HCT116 (cell line): ENCODE data around the gene UBXN10.

ENCODE experiments used
- FOSL1 ChIP-seq: IDR thresholded peaks from 2 replicates; pipeline ENCODE4 v1.6.1; 2012; ENCODE audit warnings: low read depth
- RAD21 ChIP-seq: IDR thresholded peaks from 2 replicates; pipeline ENCODE4 v1.6.1; 2012; ENCODE audit warnings: low read depth, mild to moderate bottlenecking
- YY1 ChIP-seq: IDR thresholded peaks from 2 replicates; pipeline ENCODE4 v1.6.1; 2011; ENCODE audit warnings: low read length, low read depth, moderate library complexity, mild to moderate bottlenecking; ENCODE audit not compliant: insufficient replicate concordance; ENCODE audit errors: extremely low read depth
- ZNF274 ChIP-seq: fragments of 200-500 bp; sonication (Bioruptor generic); IDR thresholded peaks from 2 replicates; pipeline ENCODE4 v1.6.1; 2014; ENCODE audit warnings: mild to moderate bottlenecking, low read depth, low read length, inconsistent platforms
- TF ChIP-seq, protein P1 (sequence below): IDR thresholded peaks from 2 replicates; pipeline ENCODE4 v1.6.1; 2012
- TF ChIP-seq, protein P2 (sequence below): IDR thresholded peaks from 2 replicates; pipeline ENCODE4 v1.6.1; 2012; ENCODE audit warnings: low read depth
- TF ChIP-seq, protein P3 (sequence below), 3 experiments: fragments of 200-600 bp in 1 of 3; sonication (generic) in 1 of 3; IDR thresholded peaks in 2 of 3; conservative IDR thresholded peaks in 1 of 3; 2 replicates each; pipeline ENCODE4 v1.5.1; 2012 to 2017; ENCODE audit warnings: low read depth in 2 of 3, low read length in 2 of 3, antibody characterized with exemption in 1 of 3, borderline replicate concordance in 1 of 3, control low read depth in 1 of 3, mild to moderate bottlenecking in 1 of 3, mixed read lengths in 1 of 3, mixed run types in 1 of 3, moderate library complexity in 1 of 3; ENCODE audit not compliant: insufficient read depth in 1 of 3

DNA sequence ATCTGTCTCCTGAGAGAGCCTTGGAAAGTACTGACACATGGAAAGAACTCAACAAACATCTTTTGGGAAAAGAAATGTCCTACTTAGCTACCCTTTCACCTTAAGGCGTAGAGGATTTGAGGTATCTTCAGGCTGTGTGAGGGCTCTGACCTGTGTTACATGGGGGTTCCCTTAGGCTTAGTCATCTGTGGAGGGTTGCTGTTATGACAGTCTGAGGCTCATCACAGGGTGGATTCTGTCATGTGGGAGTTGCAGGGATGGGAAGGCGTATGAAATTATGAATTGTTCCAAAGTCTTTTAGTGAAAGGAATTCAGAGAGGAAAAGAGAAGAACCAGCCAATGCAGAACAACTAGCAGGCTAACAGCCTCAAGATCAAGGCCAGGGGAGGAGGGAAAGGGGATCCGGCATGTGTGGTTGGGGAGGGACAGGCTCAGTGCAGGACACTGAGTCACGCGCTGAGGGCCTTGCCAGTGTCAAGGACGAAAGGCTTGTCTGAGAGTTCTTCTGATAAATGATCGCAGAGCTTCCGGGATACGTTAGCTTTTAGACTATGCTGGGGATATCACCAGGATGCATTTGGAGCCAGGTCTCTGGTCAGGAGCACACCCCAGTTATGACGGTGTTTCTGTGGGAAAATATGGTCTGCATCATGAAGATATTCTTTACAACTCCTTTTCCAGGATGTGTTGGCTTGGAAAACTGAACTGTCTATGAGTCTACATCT, 25.0 kb downstream of the UBXN10 start:
- no peak for TF ChIP-seq ZNF274
- TF ChIP-seq YY1 = no peak
- TF ChIP-seq, protein P1, sequence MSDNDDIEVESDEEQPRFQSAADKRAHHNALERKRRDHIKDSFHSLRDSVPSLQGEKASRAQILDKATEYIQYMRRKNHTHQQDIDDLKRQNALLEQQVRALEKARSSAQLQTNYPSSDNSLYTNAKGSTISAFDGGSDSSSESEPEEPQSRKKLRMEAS = no peak; the same call in 1 of the 2 replicates
- no peak for TF ChIP-seq RAD21
- no peak for TF ChIP-seq FOSL1
- TF ChIP-seq, protein P2, sequence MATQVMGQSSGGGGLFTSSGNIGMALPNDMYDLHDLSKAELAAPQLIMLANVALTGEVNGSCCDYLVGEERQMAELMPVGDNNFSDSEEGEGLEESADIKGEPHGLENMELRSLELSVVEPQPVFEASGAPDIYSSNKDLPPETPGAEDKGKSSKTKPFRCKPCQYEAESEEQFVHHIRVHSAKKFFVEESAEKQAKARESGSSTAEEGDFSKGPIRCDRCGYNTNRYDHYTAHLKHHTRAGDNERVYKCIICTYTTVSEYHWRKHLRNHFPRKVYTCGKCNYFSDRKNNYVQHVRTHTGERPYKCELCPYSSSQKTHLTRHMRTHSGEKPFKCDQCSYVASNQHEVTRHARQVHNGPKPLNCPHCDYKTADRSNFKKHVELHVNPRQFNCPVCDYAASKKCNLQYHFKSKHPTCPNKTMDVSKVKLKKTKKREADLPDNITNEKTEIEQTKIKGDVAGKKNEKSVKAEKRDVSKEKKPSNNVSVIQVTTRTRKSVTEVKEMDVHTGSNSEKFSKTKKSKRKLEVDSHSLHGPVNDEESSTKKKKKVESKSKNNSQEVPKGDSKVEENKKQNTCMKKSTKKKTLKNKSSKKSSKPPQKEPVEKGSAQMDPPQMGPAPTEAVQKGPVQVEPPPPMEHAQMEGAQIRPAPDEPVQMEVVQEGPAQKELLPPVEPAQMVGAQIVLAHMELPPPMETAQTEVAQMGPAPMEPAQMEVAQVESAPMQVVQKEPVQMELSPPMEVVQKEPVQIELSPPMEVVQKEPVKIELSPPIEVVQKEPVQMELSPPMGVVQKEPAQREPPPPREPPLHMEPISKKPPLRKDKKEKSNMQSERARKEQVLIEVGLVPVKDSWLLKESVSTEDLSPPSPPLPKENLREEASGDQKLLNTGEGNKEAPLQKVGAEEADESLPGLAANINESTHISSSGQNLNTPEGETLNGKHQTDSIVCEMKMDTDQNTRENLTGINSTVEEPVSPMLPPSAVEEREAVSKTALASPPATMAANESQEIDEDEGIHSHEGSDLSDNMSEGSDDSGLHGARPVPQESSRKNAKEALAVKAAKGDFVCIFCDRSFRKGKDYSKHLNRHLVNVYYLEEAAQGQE = no peak
- TF ChIP-seq, protein P3, sequence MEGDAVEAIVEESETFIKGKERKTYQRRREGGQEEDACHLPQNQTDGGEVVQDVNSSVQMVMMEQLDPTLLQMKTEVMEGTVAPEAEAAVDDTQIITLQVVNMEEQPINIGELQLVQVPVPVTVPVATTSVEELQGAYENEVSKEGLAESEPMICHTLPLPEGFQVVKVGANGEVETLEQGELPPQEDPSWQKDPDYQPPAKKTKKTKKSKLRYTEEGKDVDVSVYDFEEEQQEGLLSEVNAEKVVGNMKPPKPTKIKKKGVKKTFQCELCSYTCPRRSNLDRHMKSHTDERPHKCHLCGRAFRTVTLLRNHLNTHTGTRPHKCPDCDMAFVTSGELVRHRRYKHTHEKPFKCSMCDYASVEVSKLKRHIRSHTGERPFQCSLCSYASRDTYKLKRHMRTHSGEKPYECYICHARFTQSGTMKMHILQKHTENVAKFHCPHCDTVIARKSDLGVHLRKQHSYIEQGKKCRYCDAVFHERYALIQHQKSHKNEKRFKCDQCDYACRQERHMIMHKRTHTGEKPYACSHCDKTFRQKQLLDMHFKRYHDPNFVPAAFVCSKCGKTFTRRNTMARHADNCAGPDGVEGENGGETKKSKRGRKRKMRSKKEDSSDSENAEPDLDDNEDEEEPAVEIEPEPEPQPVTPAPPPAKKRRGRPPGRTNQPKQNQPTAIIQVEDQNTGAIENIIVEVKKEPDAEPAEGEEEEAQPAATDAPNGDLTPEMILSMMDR (IDR thresholded peaks at IDR 0.05 in 2 of 3, conservative IDR thresholded peaks at IDR 0.05 in 1 of 3; ENCODE audit: borderline replicate concordance in 1 of 3, insufficient read depth in 1 of 3, low read depth in 2 of 3, low read length in 2 of 3) = no peak
